Lower lobe of right lung (tissue), 2 donors: ENCODE results near the gene ASB6. TPM values are rescaled to one million over a fixed set of nuclear protein-coding genes. Genes with fewer than 3 reads are reported as not detected.
"Not testable (repeated sequence)": the region's sequence is repeated elsewhere in the genome, so short reads cannot be mapped to it uniquely, and the experiment has no call there.

ENCODE experiments used
- ATAC-seq, 2 donors: fragments of 200-7000 bp; cut with Tn5 transposase; one replicate each; pipeline ENCODE4 v1.9.1; 2020 to 2022; ENCODE audit warnings: mild to moderate bottlenecking in 2 of 2, moderate library complexity in 2 of 2
- DNase-seq: peaks from one replicate; pipeline ENCODE4 v3.0.0-alpha.2; 2020
- H3K27ac ChIP-seq: fragments of 200-600 bp; one replicate; pipeline ENCODE4 v1.8.0; 2022
- H3K27me3 ChIP-seq: fragments of 200-600 bp; one replicate; pipeline ENCODE4 v1.8.0; 2022; ENCODE audit warnings: low read depth
- H3K36me3 ChIP-seq: fragments of 200-600 bp; one replicate; pipeline ENCODE4 v1.8.0; 2022; ENCODE audit warnings: mild to moderate bottlenecking
- H3K4me1 ChIP-seq: fragments of 200-600 bp; one replicate; pipeline ENCODE4 v1.8.0; 2022
- H3K4me3 ChIP-seq: fragments of 200-600 bp; one replicate; pipeline ENCODE4 v1.8.0; 2022; ENCODE audit warnings: mild to moderate bottlenecking
- H3K9me3 ChIP-seq: fragments of 200-600 bp; one replicate; pipeline ENCODE4 v1.8.0; 2022
- intact Hi-C: fragments of 100-400 bp; cut with DNase I; formaldehyde crosslinking; loops from one replicate; pipeline ENCODE4 v1.11.0; 2022
- total RNA-seq: library from RNA; stranded (reverse); fragmentation: NEBNext Ultra II Directional; extraction: Animal tissue kit (Norgen Biotek cat#: 25700); gene quantifications from one replicate; pipeline ENCODE4 v1.2.1, GENCODE V29; 2021
- TF ChIP-seq, protein P1 (sequence below): fragments of 200-600 bp; IDR thresholded peaks from one replicate; pipeline ENCODE4 v1.8.0; 2022; ENCODE audit warnings: antibody characterized with exemption, mild to moderate bottlenecking
- donor health status: DM: no; HTN: yes; CAD: no; lungs with severe emphysema.

ASB6 gene
- total RNA-seq, 1 donor from 2014 or later = 14.6 TPM

DNA sequence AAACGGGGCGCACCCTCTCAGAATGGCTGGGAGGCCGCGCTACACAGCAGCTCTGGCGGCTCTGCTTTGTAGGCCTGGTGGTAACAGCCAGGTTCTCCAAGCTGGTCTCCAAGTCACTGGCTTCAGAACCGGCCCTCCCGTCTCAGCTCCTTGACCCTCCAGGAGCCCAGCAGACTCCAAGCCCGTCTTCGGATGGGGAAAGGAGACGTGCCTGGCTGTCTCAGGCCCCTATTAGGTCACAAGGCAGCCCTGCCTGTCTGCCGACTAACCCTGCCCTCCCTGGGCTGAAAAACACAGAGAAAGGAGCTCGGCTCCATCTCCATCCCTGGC is 2.2 kb downstream of the ASB6 start:
- H3K4me3 ChIP-seq = no peak overlapping the region
- DNase-seq (no peak), ATAC-seq (no peak)
- no peaks in the 10 kb centered on the region for H3K9me3 ChIP-seq
- TF ChIP-seq, protein P1, sequence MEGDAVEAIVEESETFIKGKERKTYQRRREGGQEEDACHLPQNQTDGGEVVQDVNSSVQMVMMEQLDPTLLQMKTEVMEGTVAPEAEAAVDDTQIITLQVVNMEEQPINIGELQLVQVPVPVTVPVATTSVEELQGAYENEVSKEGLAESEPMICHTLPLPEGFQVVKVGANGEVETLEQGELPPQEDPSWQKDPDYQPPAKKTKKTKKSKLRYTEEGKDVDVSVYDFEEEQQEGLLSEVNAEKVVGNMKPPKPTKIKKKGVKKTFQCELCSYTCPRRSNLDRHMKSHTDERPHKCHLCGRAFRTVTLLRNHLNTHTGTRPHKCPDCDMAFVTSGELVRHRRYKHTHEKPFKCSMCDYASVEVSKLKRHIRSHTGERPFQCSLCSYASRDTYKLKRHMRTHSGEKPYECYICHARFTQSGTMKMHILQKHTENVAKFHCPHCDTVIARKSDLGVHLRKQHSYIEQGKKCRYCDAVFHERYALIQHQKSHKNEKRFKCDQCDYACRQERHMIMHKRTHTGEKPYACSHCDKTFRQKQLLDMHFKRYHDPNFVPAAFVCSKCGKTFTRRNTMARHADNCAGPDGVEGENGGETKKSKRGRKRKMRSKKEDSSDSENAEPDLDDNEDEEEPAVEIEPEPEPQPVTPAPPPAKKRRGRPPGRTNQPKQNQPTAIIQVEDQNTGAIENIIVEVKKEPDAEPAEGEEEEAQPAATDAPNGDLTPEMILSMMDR = no peak
- H3K27ac ChIP-seq = no peak overlapping the region
- peaks cover 26% of the 10 kb centered on the region for H3K4me1 ChIP-seq
- intact Hi-C loops = no loop called here
- H3K27me3 ChIP-seq = no peaks in the 10 kb centered on the region
- peaks cover 48% of the 10 kb centered on the region for H3K36me3 ChIP-seq

DNA sequence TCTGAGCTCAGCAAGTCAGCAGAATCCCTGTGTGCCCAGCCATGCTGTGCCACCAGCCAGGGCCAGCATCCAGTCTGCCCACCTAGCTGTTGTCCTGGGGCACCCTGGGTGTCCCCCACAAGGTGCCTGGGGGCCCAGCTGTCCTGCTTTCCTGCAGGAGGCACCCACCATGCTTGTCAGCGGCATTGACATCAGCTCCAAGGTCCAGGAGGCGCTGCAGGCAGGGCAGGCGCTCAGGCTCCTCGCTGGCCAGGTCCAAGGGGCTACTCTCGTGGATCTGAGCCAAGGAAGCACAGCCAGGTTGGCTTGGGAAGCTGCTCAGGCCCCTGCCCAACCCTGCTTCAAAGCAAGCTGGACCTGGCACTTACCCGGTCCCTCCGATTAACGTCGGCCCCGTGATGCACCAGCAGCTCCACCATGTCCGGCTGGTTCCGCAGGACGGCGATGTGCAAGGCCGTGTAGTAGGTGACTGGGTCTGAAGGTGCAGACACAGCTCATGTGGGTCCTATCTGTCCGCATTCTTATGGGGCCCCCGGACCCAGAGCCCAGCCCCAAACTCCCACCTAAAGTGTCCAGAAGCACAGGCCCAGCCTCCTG is 2.8 kb downstream of the ASB6 start:
- TF ChIP-seq, protein P1 = no peak
- Histone ChIP-seq H3K9me3 (no peaks in the 10 kb centered on the region), H3K4me3 (no peak overlapping the region), H3K27me3 (no peaks in the 10 kb centered on the region), H3K4me1 (peaks cover 26% of the 10 kb centered on the region), H3K27ac (no peak overlapping the region), H3K36me3 (peaks cover 54% of the 10 kb centered on the region)
- intact Hi-C loops = no loop called here
- no peak for DNase-seq
- ATAC-seq = no peak

DNA sequence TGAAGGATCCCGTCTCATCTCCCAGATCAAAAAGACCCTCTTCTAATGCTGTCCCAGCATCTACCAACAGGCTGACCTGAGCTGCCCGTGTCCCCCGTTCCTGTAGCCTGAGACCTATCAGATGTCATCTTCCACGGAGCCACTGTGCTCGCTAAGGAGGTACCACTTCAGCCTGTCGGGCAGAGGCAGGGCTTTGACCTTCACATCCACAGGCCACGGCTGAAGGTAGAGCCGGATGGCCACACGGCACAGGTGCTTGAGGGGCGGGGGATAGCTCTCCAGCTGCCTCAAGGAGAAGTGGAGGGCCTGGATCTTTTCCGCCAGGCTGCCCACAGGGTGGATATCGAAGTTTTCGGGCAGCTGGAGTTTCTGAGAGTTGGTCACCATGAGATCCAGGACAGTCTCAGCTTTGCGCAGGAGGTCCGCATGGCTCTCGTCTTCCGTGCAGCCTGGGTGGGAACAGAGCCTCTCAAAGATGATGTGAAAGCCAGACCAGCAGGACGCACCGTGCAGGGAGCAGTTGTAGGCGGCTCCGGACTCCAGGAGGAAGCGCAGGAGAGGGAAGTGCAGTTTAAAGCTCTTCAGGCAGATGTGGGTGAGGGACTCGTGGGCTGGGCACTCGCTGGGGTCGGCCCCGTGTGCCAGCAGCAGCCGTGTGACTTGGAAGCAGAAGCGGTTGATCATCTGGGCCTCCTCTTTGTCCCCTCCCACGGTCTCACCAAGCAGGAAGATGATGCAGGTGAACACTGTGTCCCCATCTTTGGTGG is 4.1 kb downstream of the ASB6 start:
- H3K36me3 ChIP-seq = peaks cover 66% of the 10 kb centered on the region

DNA sequence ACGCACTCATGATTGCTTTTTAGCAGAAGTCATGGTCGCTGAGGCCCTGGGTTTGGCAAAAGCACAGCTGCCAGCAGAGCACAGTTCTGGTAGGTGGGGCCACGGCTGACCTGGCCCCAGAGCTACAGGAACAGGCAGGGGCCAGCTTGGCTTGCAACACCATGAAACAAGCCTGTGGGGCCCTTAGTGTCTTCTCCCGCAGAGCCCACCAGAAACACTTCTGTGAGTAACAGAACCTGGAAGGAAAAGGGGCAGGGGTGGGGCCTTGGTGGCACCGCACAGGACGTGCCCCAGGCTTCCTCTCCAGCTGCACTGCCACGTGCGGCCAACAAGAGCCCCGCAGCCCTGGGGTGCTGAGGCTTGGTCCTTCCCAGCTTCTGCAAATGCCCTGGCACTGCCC is 4.8 kb downstream of the ASB6 start:
- H3K4me1 ChIP-seq = peaks cover 20% of the 10 kb centered on the region
- no peaks in the 10 kb centered on the region for H3K27me3 ChIP-seq
- intact Hi-C loops = no loop called here
- no peak overlapping the region for H3K4me3 ChIP-seq
- ATAC-seq (no peak), DNase-seq (no peak)
- no peak overlapping the region for H3K27ac ChIP-seq
- H3K9me3 ChIP-seq = no peaks in the 10 kb centered on the region
- peaks cover 72% of the 10 kb centered on the region for H3K36me3 ChIP-seq
- TF ChIP-seq, protein P1 = no peak

More for the DNA sequence above, 4.1 kb downstream of the ASB6 start:
- H3K4me3 ChIP-seq = no peak overlapping the region
- ATAC-seq (no peak), DNase-seq (no peak)
- peaks cover 26% of the 10 kb centered on the region for H3K4me1 ChIP-seq
- H3K9me3 ChIP-seq = no peaks in the 10 kb centered on the region
- H3K27me3 ChIP-seq = no peaks in the 10 kb centered on the region
- H3K27ac ChIP-seq = no peak overlapping the region
- intact Hi-C loops = no loop called here
- TF ChIP-seq, protein P1 = no peak

DNA sequence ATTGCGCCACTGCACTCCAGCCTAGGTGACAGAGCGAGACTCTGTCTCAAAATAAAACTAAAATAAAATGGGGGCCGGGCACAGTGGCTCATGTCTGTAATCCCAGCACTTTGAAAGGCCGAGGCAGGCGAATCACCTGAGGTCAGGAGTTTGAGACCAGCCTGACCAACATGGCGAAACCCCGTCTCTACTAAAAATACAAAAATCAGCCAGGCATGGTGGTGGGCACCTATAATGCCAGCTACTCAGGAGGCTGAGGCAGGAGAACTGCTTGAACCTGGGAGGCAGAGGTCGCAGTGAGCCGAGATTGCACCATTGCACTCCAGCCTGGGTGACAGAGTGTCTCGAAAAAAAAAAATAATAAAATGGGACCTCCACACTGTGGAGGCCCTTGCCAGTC is 5.6 kb downstream of the ASB6 start:
- DNase-seq, H3K27me3 ChIP-seq, ATAC-seq, H3K9me3 ChIP-seq, intact Hi-C loops, H3K27ac ChIP-seq, H3K4me3 ChIP-seq: not testable (repeated sequence)
- peaks cover 20% of the 10 kb centered on the region for H3K4me1 ChIP-seq
- peaks cover 72% of the 10 kb centered on the region for H3K36me3 ChIP-seq
